Coronary artery (tissue), 2 donors: ENCODE data around the gene ARHGEF4.

Experiments
- DNase-seq: peaks from one replicate; pipeline ENCODE4 v3.0.0-alpha.2; 2017; ENCODE audit warnings: low spot score
- H3K27ac ChIP-seq, 2 donors: fragments of 200-600 bp; sonication (generic); one replicate each; pipeline ENCODE4 v1.5.1; 2016 to 2019
- H3K4me3 ChIP-seq: fragments of 200-600 bp; sonication (generic); 2 replicates; pipeline ENCODE4 v1.5.1; 2016; ENCODE audit warnings: mild to moderate bottlenecking, moderate library complexity
- CTCF ChIP-seq: fragments of 200-600 bp; sonication (generic); IDR thresholded peaks from one replicate; pipeline ENCODE4 v1.5.1; 2019; ENCODE audit warnings: antibody characterized with exemption

Gene ARHGEF4

GRCh38 chr2:130870161-130870485 lies 33.4 kb downstream of the ARHGEF4 start:
- TF ChIP-seq CTCF: no peak
- Histone ChIP-seq H3K4me3 (no peak overlapping the region), H3K27ac (no peak overlapping the region)
- DNase-seq: no peak

- TF ChIP-seq CTCF: no peak
- Histone ChIP-seq H3K4me3 (no peak overlapping the region), H3K27ac (no peak overlapping the region)
- peak; percentile 21 for DNase-seq
Observed at GRCh38 chr2:130870779-130871178, 34.1 kb downstream of the ARHGEF4 start.

GRCh38 chr2:130871843-130872740 lies 35.4 kb downstream of the ARHGEF4 start:
- Histone ChIP-seq H3K4me3 (no peak overlapping the region), H3K27ac (no peak overlapping the region)
- DNase-seq: peak; percentile 24
- TF ChIP-seq CTCF: no peak

GRCh38 chr2:130872741-130873125 lies 36.0 kb downstream of the ARHGEF4 start:
- DNase-seq: peak; percentile 24
- no peak overlapping the region for H3K27ac ChIP-seq
- no peak overlapping the region for H3K4me3 ChIP-seq
- no peak for TF ChIP-seq CTCF

- Histone ChIP-seq H3K4me3 (no peak overlapping the region), H3K27ac (no peak overlapping the region)
- TF ChIP-seq CTCF: peak; percentile 44
- peak; percentile 72 for DNase-seq
Observed at GRCh38 chr2:130873700-130874346, 37.1 kb downstream of the ARHGEF4 start.

GRCh38 chr2:130874512-130874911 lies 37.8 kb downstream of the ARHGEF4 start:
- Histone ChIP-seq H3K4me3 (no peak overlapping the region), H3K27ac (no peak overlapping the region)
- TF ChIP-seq CTCF: no peak
- DNase-seq: no peak

- Histone ChIP-seq H3K27ac (no peak overlapping the region), H3K4me3 (no peak overlapping the region)
- no peak for TF ChIP-seq CTCF
- DNase-seq: peak; percentile 53
Observed at GRCh38 chr2:130875935-130876334, 39.2 kb downstream of the ARHGEF4 start.
